Esophagus squamous epithelium (tissue), 5 donors: ENCODE results near the gene TBC1D9. TPM values are rescaled to one million over a fixed set of nuclear protein-coding genes. Genes with fewer than 3 reads are reported as not detected.

ENCODE experiments used
- DNase-seq: peaks from one replicate; lab custom pipeline; 2025; lab: John Stamatoyannopoulos, UW
- H3K27ac ChIP-seq, 4 donors: fragments of 200-600 bp; sonication (generic); one replicate each; pipeline ENCODE4 v1.5.1; 2016 to 2019; ENCODE audit warnings: mild to moderate bottlenecking in 1 of 4
- H3K27me3 ChIP-seq, 4 donors: fragments of 200-600 bp; sonication (generic); 1 replicate in 3 of 4; 2 replicates in 1 of 4; pipeline versions ENCODE4 v1.5.1 to v1.6.0; 2017 to 2021; ENCODE audit warnings: antibody characterized with exemption in 1 of 4
- H3K36me3 ChIP-seq, 3 donors: fragments of 200-600 bp; sonication (generic); one replicate each; pipeline ENCODE4 v1.5.1; 2016 to 2019
- H3K4me1 ChIP-seq, 3 donors: fragments of 200-600 bp; sonication (generic); one replicate each; pipeline ENCODE4 v1.5.1; 2017 to 2019
- H3K4me3 ChIP-seq, 4 donors: fragments of 200-600 bp; sonication (generic); 1 replicate in 3 of 4; 2 replicates in 1 of 4; pipeline ENCODE4 v1.5.1; 2016 to 2019; ENCODE audit warnings: mild to moderate bottlenecking in 2 of 4, moderate library complexity in 1 of 4
- H3K9me3 ChIP-seq, 3 donors: fragments of 200-600 bp; sonication (generic); one replicate each; pipeline ENCODE4 v1.5.1; 2016 to 2019
- CTCF ChIP-seq, 6 experiments: fragments of 450-650 bp in 4 of 6; fragments of 200-600 bp in 2 of 6; sonication (generic) in 2 of 6; IDR thresholded peaks; one replicate each; pipeline ENCODE4 v1.5.1; 2016 to 2019; ENCODE audit warnings: antibody characterized with exemption in 6 of 6, mild to moderate bottlenecking in 4 of 6, moderate library complexity in 4 of 6
- POLR2A ChIP-seq, 4 donors: fragments of 450-650 bp; IDR thresholded peaks; one replicate each; pipeline ENCODE4 v1.6.1; 2017; ENCODE audit warnings: antibody characterized with exemption in 4 of 4, mild to moderate bottlenecking in 4 of 4, moderate library complexity in 3 of 4
- WGBS, 2 donors: methylation state at CpG; one replicate each; pipeline ENCODE4 v1.1.5; 2018; 5-methylcytosine and 5-hydroxymethylcytosine counted together
- intact Hi-C: fragments of 100-400 bp; cut with DNase I; formaldehyde crosslinking; loops from one replicate; pipeline ENCODE4 v1.15.0; 2022
- total RNA-seq, 4 donors: library from RNA; depleted of rRNA; stranded (reverse); fragments of >200 nt; gene quantifications; one replicate each; pipeline ENCODE4 v1.1.0, GENCODE V29; 2016
- donor health status: DM: yes; HTN: yes; CAD: no.

The TBC1D9 gene
- total RNA-seq, 4 donors from 2014 or later: 8.6 to 21.0 (median 11.5) TPM

- no peak for DNase-seq
- TF ChIP-seq POLR2A (IDR thresholded peaks at IDR 0.05) (no peak), CTCF (IDR thresholded peaks at IDR 0.05) (no peak)
- no peaks in the 10 kb centered on the region for H3K27me3 ChIP-seq
- 96 to 100% methylated on average over 8 to 10 of the region's 11 CpGs for WGBS, 2 donors
- peaks cover 0 to 72% (median 14%) of the 10 kb centered on the region in 3 donors for H3K36me3 ChIP-seq
- no peaks in the 10 kb centered on the region for H3K4me1 ChIP-seq
- H3K9me3 ChIP-seq: no peaks in the 10 kb centered on the region
- intact Hi-C loops: no loop called here
- H3K27ac ChIP-seq: no peak overlapping the region
- H3K4me3 ChIP-seq: no peak overlapping the region
Measured at GRCh38 chr4:140645196-140645595, 111.0 kb downstream of the TBC1D9 start.

GRCh38 chr4:140644470-140645185 is 111.6 kb downstream of the TBC1D9 start:
- TF ChIP-seq POLR2A (IDR thresholded peaks at IDR 0.05): no peak
- TF ChIP-seq CTCF (IDR thresholded peaks at IDR 0.05): no peak
- intact Hi-C loops: no loop called here
- Histone ChIP-seq H3K27ac (no peak overlapping the region), H3K9me3 (no peaks in the 10 kb centered on the region), H3K4me3 (no peak overlapping the region), H3K36me3 (peaks cover 0 to 74% (median 14%) of the 10 kb centered on the region in 3 donors), H3K4me1 (no peaks in the 10 kb centered on the region), H3K27me3 (no peaks in the 10 kb centered on the region)
- WGBS, 2 donors: 92 to 98% methylated on average over 5 to 6 of the region's 25 CpGs
- no peak for DNase-seq

- Histone ChIP-seq H3K4me1 (no peaks in the 10 kb centered on the region), H3K36me3 (peaks cover 0 to 74% (median 14%) of the 10 kb centered on the region in 3 donors), H3K27ac (no peak overlapping the region), H3K27me3 (no peaks in the 10 kb centered on the region), H3K9me3 (no peaks in the 10 kb centered on the region), H3K4me3 (no peak overlapping the region)
- no peak for DNase-seq
- intact Hi-C loops: no loop called here
- 100% methylated on average over 1 to 5 of the region's 33 CpGs for WGBS, 2 donors
- TF ChIP-seq CTCF (IDR thresholded peaks at IDR 0.05): no peak
- TF ChIP-seq POLR2A (IDR thresholded peaks at IDR 0.05): no peak
Measured at GRCh38 chr4:140643571-140644055, 112.6 kb downstream of the TBC1D9 start.

GRCh38 chr4:140642674-140643437 is 113.3 kb downstream of the TBC1D9 start:
- Histone ChIP-seq H3K27ac (no peak overlapping the region), H3K4me3 (no peak overlapping the region), H3K9me3 (no peaks in the 10 kb centered on the region), H3K4me1 (no peaks in the 10 kb centered on the region), H3K36me3 (peaks cover 0 to 78% (median 14%) of the 10 kb centered on the region in 3 donors), H3K27me3 (no peaks in the 10 kb centered on the region)
- TF ChIP-seq CTCF (IDR thresholded peaks at IDR 0.05): no peak
- TF ChIP-seq POLR2A (IDR thresholded peaks at IDR 0.05): no peak
- DNase-seq: no peak
- intact Hi-C loops: no loop called here
- WGBS, 2 donors: 97 to 98% methylated on average over 18 to 19 of the region's 33 CpGs
